NCI-H82 (cell line): ENCODE measurements around the gene KCNA10.
A peak's percentile ranks its signal among the peaks of the same experiment; 100 is the strongest.

Experiments used
- DNase-seq: peaks from one replicate; lab custom pipeline; 2025; lab: John Stamatoyannopoulos, UW

Gene KCNA10

DNA sequence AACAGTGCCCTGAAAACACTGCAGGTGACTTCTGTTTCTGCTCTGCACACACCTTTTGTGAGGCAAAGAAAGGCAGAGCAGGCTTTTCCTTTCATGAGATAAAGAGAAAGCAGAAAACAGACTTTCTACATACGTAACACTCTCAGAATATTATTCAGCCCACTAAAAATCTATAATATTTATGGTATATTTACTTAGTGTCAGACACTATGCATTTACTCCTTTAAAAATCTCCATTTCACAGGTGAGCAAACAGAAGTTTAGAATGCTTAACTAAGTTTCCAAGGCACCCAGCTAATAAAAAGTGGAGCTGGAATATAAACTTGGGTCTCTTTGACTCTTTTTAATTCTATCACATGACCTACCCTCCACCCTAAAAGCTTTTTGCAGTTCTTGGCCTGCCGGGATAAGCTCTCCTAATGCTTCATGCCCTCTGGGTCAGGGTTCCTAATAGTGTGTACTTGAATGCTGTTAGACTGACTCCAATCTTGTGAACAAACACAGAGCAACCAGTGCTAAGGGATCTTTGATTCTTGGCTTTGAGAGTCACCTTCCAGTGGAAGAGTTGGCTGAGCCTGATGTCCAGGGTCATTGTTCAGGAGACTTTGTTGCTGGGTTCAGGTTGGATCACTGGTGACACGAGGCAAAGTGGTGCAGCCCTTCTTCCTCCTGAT is 40.9 kb downstream of the KCNA10 start:
- peak; percentile 54 for DNase-seq

GRCh38 chr1:110477445-110477957 is 41.5 kb downstream of the KCNA10 start:
- DNase-seq: peak; percentile 27

- DNase-seq: no peak
Measured at GRCh38 chr1:110477041-110477440, 41.9 kb downstream of the KCNA10 start.

GRCh38 chr1:110476028-110476765 is 42.8 kb downstream of the KCNA10 start:
- DNase-seq: no peak

DNA sequence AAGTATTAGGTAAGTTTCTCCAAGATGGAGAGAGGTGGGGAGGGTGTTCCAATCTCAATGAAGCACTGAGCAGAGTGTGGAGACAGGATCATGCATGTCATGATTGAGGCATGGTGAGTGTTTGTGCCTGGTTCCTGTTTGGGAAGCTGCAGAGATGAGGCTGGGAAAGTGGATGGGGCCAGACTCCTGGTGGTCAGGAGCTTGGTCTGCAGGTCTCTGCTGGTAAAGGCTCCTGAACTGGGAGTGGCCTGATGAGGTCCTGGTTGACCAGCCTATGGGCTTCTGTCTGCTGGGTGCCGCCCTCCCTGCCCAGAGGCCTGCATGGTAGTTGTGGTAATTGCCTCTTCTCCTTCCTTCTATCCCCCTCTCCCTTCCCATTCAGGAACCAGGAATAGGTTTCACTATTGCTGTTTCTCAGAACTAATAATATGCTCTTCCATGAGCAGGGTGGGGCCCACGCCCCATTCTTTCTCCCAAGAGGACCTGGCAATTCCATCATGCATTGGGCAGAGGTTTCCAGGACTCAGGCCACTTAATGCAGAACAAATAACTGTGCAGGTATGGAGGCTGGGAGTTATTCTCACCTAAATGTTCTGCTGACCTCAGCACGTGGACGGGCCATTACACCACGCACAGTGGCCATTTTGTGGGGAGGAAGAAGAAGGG is 43.5 kb downstream of the KCNA10 start:
- DNase-seq: no peak

GRCh38 chr1:110474444-110474843 is 44.5 kb downstream of the KCNA10 start:
- DNase-seq: no peak

GRCh38 chr1:110472546-110472945 is 46.4 kb downstream of the KCNA10 start:
- DNase-seq: no peak

DNA sequence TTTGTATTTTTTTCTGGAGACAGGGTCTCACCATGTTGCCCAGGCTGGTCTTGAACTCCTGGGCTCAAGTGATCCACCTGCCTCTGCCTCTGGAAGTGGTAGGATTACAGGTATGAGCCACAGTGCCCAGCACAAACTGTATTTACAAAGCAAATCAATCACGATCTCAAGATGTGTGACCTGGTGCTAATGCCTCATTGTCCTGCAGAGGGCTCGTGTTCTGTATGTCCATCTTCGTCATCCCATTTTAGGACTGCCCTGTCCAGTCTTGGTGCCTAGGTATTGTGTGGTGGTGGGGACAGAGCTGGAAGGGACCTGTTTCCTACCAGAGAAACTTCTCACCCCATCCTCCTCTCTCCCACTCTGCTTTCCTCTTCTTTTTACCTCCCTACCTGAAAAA is 47.8 kb downstream of the KCNA10 start:
- no peak for DNase-seq
